ENCODE measurements around the gene PACS1.

- TF ChIP-seq, protein P1, sequence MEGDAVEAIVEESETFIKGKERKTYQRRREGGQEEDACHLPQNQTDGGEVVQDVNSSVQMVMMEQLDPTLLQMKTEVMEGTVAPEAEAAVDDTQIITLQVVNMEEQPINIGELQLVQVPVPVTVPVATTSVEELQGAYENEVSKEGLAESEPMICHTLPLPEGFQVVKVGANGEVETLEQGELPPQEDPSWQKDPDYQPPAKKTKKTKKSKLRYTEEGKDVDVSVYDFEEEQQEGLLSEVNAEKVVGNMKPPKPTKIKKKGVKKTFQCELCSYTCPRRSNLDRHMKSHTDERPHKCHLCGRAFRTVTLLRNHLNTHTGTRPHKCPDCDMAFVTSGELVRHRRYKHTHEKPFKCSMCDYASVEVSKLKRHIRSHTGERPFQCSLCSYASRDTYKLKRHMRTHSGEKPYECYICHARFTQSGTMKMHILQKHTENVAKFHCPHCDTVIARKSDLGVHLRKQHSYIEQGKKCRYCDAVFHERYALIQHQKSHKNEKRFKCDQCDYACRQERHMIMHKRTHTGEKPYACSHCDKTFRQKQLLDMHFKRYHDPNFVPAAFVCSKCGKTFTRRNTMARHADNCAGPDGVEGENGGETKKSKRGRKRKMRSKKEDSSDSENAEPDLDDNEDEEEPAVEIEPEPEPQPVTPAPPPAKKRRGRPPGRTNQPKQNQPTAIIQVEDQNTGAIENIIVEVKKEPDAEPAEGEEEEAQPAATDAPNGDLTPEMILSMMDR (conservative IDR thresholded peaks at IDR 0.05 in 1 of 2, IDR thresholded peaks at IDR 0.05 in 1 of 2; ENCODE audit: low read depth in 1 of 2, low read length in 2 of 2): no peak
- TF ChIP-seq EZH2 (IDR thresholded peaks at IDR 0.05; ENCODE audit: low read length, missing control alignments): no peak
Measured at GRCh38 chr11:66126808-66127555, 56.9 kb downstream of the PACS1 start.

Measured in fibroblast of lung (primary cell).